Measurements from ENCODE around the gene TMEM8B. TPM values are rescaled to one million over a fixed set of nuclear protein-coding genes. Genes with fewer than 3 reads are reported as not detected.

TMEM8B gene
- polyA plus RNA-seq, 1 donor (not counting 4 experiments of a cell fraction or from before 2014, with no cell fraction given) = 1.3 TPM

DNA sequence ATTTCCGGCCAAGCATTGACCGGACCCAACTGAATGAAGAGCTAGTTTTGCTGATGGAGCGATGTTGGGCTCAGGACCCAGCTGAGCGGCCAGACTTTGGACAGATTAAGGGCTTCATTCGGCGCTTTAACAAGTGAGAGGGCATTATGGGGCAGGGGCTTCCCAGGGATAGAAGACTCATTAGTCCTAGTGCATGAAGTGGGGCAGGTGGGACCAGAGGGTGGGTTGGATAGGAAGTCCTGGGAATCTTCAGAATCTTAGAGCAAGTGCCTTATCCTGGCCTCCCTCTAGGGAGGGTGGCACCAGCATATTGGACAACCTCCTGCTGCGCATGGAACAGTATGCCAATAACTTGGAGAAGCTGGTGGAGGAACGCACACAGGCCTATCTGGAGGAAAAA, 22.9 kb upstream of the TMEM8B start:
- Histone ChIP-seq H2AFZ (ENCODE audit: control insufficient read depth, low read length) (no peak overlapping the region), H3K27me3 (ENCODE audit: control insufficient read depth, extremely low read depth, insufficient read depth, low read length) (no peaks in the 10 kb centered on the region), H3K27ac (ENCODE audit: control insufficient read depth, insufficient read depth, low read length) (no peak overlapping the region), H3K4me1 (ENCODE audit: control insufficient read depth, extremely low read depth, insufficient read depth, low read length) (no peaks in the 10 kb centered on the region), H3K79me2 (ENCODE audit: control insufficient read depth, insufficient read depth, low read length) (no peaks in the 10 kb centered on the region), H3K36me3 (ENCODE audit: control insufficient read depth in 2 of 2, extremely low read depth in 1 of 2, insufficient read depth in 2 of 2, low read length in 2 of 2) (peaks cover 0 to 2% of the 10 kb centered on the region in 2 experiments), H3K9me1 (ENCODE audit: control insufficient read depth, extremely low read depth, insufficient read depth, low read length) (no peaks in the 10 kb centered on the region), H4K20me1 (ENCODE audit: control insufficient read depth, extremely low read depth, insufficient read depth, low read length) (no peaks in the 10 kb centered on the region), H3K4me2 (ENCODE audit: control insufficient read depth, extremely low read depth, insufficient read depth, low read depth, low read length) (no peak overlapping the region), H3K9me3 (ENCODE audit: control insufficient read depth, low read depth, low read length) (no peaks in the 10 kb centered on the region), H3K4me3 (ENCODE audit: control insufficient read depth in 2 of 3, extremely low read depth in 1 of 3, insufficient read depth in 2 of 3, low read depth in 1 of 3, low read length in 3 of 3) (no peak overlapping the region), H3K9ac (ENCODE audit: control insufficient read depth, extremely low read depth, insufficient read depth, low read length) (no peak overlapping the region)
- dilution Hi-C loops (cut with MboI; ENCODE audit: extremely low pct_ligation_motif_present, low sequenced_read_pairs) = no loop called here
- no peak for FAIRE-seq
- DNase-seq (ENCODE audit: low read depth, low spot score) = no peak
- TF ChIP-seq EZH2 (IDR thresholded peaks at IDR 0.05; ENCODE audit: low read length) = no peak
- TF ChIP-seq, protein P1, sequence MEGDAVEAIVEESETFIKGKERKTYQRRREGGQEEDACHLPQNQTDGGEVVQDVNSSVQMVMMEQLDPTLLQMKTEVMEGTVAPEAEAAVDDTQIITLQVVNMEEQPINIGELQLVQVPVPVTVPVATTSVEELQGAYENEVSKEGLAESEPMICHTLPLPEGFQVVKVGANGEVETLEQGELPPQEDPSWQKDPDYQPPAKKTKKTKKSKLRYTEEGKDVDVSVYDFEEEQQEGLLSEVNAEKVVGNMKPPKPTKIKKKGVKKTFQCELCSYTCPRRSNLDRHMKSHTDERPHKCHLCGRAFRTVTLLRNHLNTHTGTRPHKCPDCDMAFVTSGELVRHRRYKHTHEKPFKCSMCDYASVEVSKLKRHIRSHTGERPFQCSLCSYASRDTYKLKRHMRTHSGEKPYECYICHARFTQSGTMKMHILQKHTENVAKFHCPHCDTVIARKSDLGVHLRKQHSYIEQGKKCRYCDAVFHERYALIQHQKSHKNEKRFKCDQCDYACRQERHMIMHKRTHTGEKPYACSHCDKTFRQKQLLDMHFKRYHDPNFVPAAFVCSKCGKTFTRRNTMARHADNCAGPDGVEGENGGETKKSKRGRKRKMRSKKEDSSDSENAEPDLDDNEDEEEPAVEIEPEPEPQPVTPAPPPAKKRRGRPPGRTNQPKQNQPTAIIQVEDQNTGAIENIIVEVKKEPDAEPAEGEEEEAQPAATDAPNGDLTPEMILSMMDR (optimal IDR thresholded peaks at IDR 0.05 in 1 of 3, IDR thresholded peaks at IDR 0.05 in 1 of 3, conservative IDR thresholded peaks at IDR 0.05 in 1 of 3; ENCODE audit: extremely low read depth in 1 of 3, insufficient read depth in 2 of 3, low read length in 3 of 3) = no peak

DNA sequence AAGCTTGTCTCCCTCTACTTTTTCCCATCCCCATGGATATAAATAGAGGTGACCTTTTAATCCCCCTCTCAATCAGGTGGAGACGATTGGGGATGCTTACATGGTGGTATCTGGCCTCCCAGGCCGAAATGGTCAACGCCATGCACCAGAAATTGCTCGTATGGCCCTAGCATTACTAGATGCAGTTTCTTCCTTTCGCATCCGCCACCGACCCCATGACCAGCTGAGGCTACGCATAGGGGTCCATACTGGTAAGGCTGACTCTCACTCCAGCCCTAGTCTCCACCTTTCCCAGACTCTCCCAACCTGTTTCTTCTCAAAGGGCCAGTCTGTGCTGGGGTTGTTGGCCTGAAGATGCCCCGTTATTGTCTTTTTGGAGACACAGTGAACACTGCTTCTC, 20.6 kb upstream of the TMEM8B start:
- H4K20me1 ChIP-seq (ENCODE audit: control insufficient read depth, extremely low read depth, insufficient read depth, low read length) = no peaks in the 10 kb centered on the region
- no peaks in the 10 kb centered on the region for H3K9me3 ChIP-seq (ENCODE audit: control insufficient read depth, low read depth, low read length)
- no peak overlapping the region for H3K4me3 ChIP-seq (ENCODE audit: control insufficient read depth in 2 of 3, extremely low read depth in 1 of 3, insufficient read depth in 2 of 3, low read depth in 1 of 3, low read length in 3 of 3)
- H3K79me2 ChIP-seq (ENCODE audit: control insufficient read depth, insufficient read depth, low read length) = no peaks in the 10 kb centered on the region
- H3K9me1 ChIP-seq (ENCODE audit: control insufficient read depth, extremely low read depth, insufficient read depth, low read length) = no peaks in the 10 kb centered on the region
- H3K4me1 ChIP-seq (ENCODE audit: control insufficient read depth, extremely low read depth, insufficient read depth, low read length) = peaks cover 10% of the 10 kb centered on the region
- H2AFZ ChIP-seq (ENCODE audit: control insufficient read depth, low read length) = no peak overlapping the region
- H3K27me3 ChIP-seq (ENCODE audit: control insufficient read depth, extremely low read depth, insufficient read depth, low read length) = no peaks in the 10 kb centered on the region
- dilution Hi-C loops (cut with MboI; ENCODE audit: extremely low pct_ligation_motif_present, low sequenced_read_pairs) = no loop called here
- TF ChIP-seq, protein P1 (optimal IDR thresholded peaks at IDR 0.05 in 1 of 3, IDR thresholded peaks at IDR 0.05 in 1 of 3, conservative IDR thresholded peaks at IDR 0.05 in 1 of 3; ENCODE audit: extremely low read depth in 1 of 3, insufficient read depth in 2 of 3, low read length in 3 of 3) = no peak
- TF ChIP-seq EZH2 (IDR thresholded peaks at IDR 0.05; ENCODE audit: low read length) = no peak
- no peak overlapping the region for H3K4me2 ChIP-seq (ENCODE audit: control insufficient read depth, extremely low read depth, insufficient read depth, low read depth, low read length)
- no peak for DNase-seq (ENCODE audit: low read depth, low spot score)
- no peak for FAIRE-seq
- no peak overlapping the region for H3K9ac ChIP-seq (ENCODE audit: control insufficient read depth, extremely low read depth, insufficient read depth, low read length)
- H3K27ac ChIP-seq (ENCODE audit: control insufficient read depth, insufficient read depth, low read length) = no peak overlapping the region
- H3K36me3 ChIP-seq (ENCODE audit: control insufficient read depth in 2 of 2, extremely low read depth in 1 of 2, insufficient read depth in 2 of 2, low read length in 2 of 2) = no peaks in the 10 kb centered on the region
